GM18867 (cell line): ENCODE measurements around the gene ZKSCAN1.

ENCODE experiments used
- ATAC-seq: cut with Tn5 transposase; IDR thresholded peaks from one replicate; pipeline ENCODE4 v1.9.1; 2021; ENCODE audit warnings: mild to moderate bottlenecking, moderate library complexity; ENCODE audit not compliant: unreplicated experiment

Gene ZKSCAN1

DNA sequence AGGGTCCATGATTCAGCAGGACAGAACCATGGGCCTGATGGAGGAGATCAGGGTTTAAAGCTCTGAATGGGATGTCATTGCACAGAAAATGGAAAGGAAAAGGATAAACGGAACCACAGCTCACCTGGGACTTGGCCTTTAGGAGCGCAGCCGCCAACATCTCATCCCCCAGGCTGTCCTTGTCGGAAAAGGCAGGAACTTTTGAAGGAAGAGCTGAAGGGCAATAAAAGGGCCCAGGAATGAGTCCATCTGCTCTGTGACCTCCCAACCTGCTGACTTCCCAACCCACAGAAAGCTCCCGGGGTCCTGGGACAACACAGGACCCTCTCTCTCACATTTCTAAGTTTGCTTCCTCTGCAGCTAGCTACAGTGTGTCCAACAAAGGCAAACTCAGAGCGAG lies 60.0 kb downstream of the ZKSCAN1 start:
- no peak for ATAC-seq

DNA sequence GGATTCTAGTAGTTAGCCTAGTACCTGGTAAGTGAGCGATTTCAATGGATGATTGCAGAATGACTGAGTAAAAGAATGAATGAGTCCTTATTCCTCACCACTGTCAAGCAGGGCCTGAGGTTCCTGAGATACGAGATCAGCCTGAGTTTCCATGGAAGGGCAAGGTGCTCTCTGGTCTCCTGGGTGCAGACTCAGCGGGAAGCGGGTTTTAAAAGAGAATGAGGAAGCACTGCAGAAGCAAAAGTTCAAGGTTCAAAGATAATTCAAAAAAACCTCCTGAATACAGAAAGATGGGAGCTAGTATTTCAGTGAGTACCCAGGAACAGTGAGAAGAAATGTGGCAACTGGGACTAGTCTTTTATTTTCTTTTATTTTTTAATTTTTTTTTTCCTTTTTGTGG lies 61.8 kb downstream of the ZKSCAN1 start:
- ATAC-seq = no peak

- ATAC-seq = no peak
Measured at GRCh38 chr7:100079024-100079560, 63.7 kb downstream of the ZKSCAN1 start.

- no peak for ATAC-seq
Measured at GRCh38 chr7:100080907-100081534, 65.6 kb downstream of the ZKSCAN1 start.

DNA sequence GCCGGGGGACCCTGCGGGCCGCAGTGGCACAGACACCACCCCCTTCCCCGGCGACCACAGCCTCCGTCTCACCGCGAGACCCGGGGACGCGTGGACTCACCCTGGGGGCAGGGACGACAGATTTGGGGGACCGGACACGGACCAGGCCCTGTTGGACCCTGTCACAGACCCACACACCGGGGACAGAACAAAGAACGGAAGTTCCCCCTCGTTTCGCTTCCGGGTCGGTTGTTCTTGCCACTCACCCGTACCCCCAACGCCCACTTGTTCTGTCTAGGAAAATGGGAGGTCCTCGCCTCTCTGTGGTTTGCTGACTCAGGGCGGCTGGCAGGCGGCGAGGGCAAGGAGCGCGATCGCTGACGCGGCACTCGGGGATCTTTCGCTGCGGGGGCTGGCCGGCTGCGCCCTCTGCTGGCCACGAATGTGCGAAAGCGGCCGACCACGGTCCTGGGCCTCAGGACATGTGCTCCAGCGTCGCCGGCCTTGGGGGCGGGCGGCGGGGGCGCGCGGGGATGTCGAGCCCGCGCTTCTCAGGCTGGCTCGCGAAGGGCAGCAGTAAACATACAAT lies 66.2 kb downstream of the ZKSCAN1 start, which contains the start of gene ZNF3:
TSS of gene ZNF3 (minus strand) at position 189 of the 568 bp plus-strand sequence. CDS start 4,366 bp downstream, outside the sequence.
- ATAC-seq = peak; percentile 85

GRCh38 chr7:100082978-100083377 lies 67.6 kb downstream of the ZKSCAN1 start:
- no peak for ATAC-seq

DNA sequence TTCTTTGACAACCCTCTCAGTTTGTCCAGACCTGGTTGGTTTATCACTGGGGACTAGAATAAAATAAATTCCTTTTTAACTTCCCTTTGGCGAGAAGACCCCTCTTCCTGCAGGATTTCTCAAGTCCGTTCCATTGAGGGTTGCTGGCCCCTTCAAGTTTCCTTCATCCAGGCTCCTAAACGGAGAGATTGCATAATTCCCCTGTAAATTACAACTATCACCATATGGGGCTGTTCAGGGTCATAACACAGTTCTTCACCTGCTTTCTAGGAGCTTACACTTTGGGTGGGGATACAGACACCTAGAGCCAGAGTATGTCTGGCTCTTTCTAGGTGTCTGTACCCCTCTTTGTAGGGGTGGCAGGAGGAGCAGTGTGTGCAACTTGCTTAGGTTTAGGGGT lies 70.1 kb downstream of the ZKSCAN1 start:
- ATAC-seq = no peak

DNA sequence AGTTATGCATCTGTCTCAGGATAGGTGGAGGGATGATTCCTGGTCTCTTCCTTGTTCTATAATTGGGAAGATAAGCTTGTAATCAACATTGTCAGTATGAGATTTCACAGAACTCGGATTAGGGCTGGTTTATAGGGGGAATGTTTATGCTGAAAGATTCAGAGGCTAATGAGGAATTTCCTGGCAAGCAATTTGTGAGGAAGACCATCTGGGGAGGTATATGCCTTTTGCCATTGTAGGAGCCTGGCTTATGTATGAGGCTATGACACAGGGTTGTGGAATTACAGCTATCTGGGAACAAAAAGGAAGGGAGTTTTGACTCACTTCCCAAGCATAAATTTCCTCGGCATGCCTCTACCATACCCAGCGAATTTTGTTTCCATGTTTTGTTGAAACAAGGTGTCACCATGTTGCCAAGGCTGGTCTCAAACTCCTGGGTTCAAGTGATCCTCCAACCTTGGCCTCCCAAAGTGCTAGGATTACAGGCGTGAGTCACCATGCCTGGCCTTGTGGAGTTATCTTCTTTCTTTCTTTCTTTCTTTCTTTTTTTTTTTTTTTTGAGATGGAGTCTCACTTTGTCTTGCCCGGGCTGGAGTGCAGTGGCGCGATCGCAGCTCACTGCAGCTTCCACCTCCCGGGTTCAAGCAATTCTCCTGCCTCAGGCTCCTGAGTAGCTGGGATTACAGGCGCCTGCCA lies 71.8 kb downstream of the ZKSCAN1 start:
- no peak for ATAC-seq

GRCh38 chr7:100088095-100088620 lies 72.8 kb downstream of the ZKSCAN1 start:
- ATAC-seq = no peak

DNA sequence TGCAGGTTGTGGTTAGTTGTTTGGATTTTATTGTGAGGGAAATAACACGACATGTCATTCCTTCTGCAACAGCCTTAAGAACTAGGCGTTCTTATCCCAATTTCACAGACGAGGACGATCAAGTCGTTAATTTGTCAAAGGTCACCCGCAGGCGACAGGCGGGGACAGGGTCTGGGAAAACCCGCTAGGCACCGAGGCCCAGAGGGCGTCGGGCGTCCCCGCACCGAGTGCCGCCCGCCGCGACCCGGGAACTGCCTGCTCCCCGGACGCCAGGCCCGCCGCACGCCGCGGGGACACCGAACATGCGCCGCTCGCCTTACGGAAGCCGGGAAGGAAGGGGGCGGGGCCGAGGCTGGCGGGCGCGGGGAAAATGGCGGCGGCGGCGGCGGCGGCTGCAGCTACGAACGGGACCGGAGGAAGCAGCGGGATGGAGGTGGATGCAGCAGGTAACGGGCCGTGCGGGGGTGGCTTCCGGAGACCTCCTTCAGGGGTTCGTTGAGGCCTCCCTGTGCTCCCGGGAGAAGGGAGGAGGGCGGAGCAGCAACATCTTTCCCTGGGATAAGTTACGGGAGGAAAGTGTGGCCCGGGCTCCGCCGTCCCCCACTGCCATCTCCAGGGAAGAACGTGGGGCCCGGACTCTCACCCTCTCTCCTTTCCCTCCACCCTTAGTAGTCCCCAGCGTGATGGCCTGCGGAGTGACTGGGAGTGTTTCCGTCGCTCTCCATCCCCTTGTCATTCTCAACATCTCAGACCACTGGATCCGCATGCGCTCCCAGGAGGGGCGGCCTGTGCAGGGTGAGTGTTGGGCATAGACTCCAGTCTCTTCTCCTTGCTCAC lies 73.4 kb downstream of the ZKSCAN1 start, which contains the start of gene COPS6:
TSS of gene COPS6 (plus strand) at position 349 of the 837 bp plus-strand sequence. CDS start at position 371, 22 bp downstream.
- no peak for ATAC-seq

- no peak for ATAC-seq
Measured at GRCh38 chr7:100089458-100090196, 74.2 kb downstream of the ZKSCAN1 start.

DNA sequence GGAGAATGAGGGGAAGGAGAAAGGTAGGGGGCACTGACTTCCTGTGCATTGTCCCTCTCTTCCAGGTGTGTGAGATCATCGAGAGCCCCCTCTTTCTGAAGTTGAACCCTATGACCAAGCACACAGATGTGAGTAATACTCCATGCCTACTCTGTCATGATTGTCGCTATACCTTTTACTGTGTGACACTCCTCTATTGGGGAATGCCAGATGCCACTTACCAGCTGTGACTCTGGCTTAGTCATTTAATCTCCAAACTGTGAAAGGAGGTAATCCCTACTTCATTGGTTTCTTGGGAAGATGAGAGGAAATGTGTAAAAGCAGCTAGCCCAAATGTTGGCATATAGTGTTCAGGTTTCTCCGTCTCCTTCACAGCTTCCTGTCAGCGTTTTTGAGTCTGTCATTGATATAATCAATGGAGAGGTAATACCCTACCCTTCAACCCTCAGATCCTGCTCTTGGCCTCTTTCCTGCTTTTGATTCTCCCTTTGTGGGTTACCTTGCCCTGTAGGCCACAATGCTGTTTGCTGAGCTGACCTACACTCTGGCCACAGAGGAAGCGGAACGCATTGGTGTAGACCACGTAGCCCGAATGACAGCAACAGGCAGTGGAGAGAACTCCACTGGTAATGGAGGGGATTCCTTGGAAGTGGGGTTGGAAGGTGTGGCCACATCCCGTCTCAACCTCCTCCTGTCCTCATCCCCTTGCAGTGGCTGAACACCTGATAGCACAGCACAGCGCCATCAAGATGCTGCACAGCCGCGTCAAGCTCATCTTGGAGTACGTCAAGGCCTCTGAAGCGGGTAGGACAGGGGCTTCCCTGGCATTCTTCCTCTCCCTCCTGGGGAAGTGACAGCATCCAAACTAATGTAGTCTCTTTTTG lies 75.4 kb downstream of the ZKSCAN1 start:
- ATAC-seq = no peak
